ENCODE results near the gene CBY1.
A peak's percentile ranks its signal among the peaks of the same experiment; 100 is the strongest.

Gene CBY1

DNA sequence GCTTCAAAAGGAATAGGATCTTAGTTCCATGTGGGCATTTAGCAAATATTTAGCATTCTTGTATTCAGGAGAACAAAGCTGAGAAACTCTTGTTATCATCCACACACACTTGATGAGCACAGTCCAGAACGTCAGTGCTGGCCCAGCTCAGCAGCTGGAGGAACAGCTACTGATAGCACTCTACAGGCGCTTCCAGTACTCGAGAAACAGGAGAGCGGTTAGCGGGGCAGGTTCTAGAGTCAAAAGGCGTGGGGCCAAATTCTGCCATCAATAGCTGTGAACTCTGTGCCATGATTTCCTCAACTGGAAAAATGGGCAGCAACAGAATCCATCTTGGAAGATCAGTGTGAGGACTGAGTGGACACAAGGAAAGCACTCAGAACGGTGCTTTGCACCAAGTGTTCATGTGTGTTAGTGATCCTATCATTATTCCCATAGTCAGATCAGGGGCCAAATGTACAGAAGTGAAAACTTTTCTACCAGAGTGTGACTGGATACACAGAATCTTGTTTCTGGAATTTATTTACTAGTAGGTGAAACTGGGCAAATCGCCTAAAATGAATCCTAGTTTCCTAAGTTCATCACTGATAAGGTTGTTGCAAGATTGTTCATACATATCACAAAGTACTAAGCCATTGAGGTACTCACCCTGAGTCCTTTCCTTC lies 41.1 kb downstream of the CBY1 start:
- TF ChIP-seq, protein P1, sequence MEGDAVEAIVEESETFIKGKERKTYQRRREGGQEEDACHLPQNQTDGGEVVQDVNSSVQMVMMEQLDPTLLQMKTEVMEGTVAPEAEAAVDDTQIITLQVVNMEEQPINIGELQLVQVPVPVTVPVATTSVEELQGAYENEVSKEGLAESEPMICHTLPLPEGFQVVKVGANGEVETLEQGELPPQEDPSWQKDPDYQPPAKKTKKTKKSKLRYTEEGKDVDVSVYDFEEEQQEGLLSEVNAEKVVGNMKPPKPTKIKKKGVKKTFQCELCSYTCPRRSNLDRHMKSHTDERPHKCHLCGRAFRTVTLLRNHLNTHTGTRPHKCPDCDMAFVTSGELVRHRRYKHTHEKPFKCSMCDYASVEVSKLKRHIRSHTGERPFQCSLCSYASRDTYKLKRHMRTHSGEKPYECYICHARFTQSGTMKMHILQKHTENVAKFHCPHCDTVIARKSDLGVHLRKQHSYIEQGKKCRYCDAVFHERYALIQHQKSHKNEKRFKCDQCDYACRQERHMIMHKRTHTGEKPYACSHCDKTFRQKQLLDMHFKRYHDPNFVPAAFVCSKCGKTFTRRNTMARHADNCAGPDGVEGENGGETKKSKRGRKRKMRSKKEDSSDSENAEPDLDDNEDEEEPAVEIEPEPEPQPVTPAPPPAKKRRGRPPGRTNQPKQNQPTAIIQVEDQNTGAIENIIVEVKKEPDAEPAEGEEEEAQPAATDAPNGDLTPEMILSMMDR (IDR thresholded peaks at IDR 0.05; ENCODE audit: low read depth, low read length), result no peak
- no peak for DNase-seq (ENCODE audit: extremely low read depth, low read depth)

DNA sequence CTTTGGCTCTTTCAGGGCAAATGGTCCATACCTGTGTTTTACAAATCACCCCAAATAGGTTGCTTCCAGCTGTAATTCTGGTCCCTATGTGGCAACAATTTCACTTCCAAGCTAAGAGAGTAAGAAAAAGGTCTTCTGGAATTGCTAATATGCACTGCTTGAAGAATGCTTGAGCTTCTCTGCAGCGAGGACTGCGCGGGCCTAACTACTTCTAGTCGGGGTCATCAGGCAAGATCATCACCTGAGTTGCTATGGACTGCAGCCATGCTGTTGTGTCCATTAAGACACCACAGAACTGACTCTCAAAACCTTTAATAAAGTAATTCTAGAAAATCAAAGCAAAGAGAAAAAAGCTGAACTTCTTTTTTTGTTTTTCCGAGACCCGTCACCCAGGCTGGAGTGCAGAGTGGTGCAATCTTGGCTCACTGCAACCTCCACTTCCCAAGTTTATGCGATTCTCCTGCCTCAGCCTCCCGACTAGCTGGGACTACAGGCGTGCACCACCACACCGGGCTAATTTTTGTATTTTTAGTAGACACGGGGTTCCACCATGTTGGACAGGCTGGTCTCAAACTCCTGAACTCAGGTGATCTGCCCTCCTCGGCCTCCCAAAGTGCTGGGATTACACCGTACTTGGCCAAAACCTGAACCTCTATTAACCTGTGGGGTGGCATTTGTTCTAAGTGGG lies 42.1 kb downstream of the CBY1 start:
- TF ChIP-seq, protein P1 (IDR thresholded peaks at IDR 0.05; ENCODE audit: low read depth, low read length), result no peak
- DNase-seq (ENCODE audit: extremely low read depth, low read depth), result no peak

DNA sequence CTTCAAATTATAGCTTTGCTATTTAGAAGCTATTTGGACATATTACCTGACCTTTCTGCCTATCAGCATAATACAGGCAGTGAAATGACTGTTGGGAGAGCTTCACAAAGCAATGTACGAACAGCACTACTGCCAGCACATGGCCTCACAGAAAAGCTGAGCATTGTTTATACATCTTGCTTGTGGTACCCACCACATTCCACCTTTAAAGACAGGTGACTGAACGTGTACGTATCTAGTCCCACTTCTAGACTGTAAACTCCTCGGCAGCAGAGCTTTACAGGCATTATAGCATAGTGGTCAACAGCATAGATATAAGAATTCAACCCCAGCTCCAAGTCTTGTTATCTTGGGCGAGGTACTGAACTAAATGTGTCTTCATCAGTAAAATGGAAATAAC lies 42.7 kb downstream of the CBY1 start:
- DNase-seq (ENCODE audit: extremely low read depth, low read depth), result no peak

DNA sequence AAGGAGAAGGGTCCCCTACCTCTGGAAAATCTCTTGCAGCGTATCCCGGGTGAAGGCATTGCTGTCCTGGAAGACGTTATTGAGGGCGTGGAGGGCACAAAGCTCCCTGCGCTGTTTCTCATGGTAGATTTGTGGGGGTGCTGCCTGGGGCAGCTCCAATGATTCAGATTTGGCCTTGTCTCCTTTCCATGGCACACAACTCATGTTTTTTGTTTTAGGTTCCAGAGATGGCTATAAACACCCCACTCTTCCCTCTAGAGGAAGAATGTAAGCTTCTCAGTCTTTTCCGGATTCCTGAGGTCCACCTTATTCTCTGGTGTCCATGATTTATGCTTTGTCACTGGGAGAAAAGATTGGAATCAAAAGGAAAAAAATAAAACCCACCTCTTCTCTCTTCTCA lies 43.3 kb downstream of the CBY1 start:
- no peak for DNase-seq (ENCODE audit: extremely low read depth, low read depth)
- TF ChIP-seq, protein P1 (IDR thresholded peaks at IDR 0.05; ENCODE audit: low read depth, low read length), result no peak; the same call in 1 of the 2 replicates

More for the DNA sequence above, 42.7 kb downstream of the CBY1 start:
- TF ChIP-seq, protein P1 (IDR thresholded peaks at IDR 0.05; ENCODE audit: low read depth, low read length), result no peak

DNA sequence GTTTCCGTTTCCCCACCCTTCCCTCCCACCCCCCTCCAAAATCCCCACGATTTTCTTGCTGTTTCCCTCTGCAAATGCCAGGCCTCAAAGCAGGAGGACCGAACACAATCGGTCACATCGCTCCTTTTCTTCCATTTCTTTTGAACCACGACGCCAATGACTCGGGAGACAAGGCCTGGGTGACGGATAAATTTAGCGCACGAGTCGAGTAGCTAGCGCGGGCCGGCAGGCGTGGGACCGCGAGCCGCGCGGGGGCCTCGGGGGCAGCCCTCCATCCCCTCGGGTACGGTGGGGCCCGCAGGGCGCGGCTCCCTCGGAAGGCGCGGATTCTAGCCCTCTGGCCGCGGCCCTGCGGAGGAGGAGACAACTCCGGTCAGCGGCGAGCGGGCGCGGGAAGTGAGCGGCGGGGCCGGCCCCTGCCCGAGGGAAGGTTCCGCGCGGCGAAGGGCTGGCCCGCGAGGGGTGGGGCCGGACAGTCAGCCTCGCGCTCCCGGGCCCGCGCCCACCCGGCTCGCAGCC lies 43.9 kb downstream of the CBY1 start:
- no peak for DNase-seq (ENCODE audit: extremely low read depth, low read depth)
- TF ChIP-seq, protein P1 (IDR thresholded peaks at IDR 0.05; ENCODE audit: low read depth, low read length), result no peak

DNA sequence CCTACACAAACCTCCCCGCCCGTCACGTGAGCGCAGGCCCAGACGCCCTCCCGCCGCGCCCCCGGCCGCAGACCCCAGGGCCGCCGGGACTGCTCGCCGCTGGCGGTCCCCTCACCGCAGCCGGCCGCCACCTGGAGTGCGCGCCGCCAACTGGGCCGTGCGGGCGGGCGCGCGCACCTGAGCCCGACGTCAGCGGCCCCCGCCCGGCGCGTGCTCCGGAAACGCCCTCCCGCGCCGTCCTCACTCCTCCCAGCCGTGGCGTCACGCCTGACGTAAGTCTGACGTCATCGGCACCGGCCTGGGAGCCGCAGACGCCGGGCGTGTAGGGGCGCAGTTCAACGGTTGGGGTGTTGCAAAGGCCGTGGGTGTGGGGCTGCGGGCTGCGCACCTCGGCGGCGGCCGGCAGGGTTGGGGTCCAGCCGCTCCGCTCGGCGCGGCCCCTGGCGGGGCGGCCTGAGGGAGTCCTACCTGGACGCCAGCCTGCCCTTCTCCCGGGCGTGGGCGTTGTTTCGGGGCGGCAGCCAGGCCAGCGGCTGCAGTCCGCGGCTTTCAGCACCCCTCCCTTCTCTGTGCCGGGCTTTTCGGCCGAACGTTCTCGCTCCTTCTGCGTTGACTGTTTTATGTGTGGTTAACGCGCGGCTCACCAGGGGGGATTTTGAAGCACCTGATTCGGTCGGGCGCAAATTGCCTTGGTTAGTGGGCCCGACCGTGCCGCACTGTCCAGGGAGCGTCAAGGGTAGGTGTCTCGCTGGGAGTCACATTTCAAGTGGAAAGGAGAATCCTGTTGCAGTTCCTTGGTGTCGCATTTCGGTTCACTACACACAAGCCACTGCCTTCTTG lies 44.6 kb downstream of the CBY1 start, which contains the start of gene JOSD1:
TSS of gene JOSD1 (minus strand) at position 155 of the 840 bp plus-strand sequence. CDS start 956 bp downstream, outside the sequence.
- TF ChIP-seq, protein P1 (IDR thresholded peaks at IDR 0.05; ENCODE audit: low read depth, low read length), result no peak
- DNase-seq (ENCODE audit: extremely low read depth, low read depth), result peak; percentile 86
